HL-60 (cell line): ENCODE results near the gene TEAD4.

Experiments
- POLR2AphosphoS5 ChIP-seq: IDR thresholded peaks from 2 replicates; pipeline ENCODE4 v1.6.1; 2012; ENCODE audit warnings: low read depth
- TF ChIP-seq, protein P1 (sequence below): IDR thresholded peaks from one replicate; pipeline ENCODE4 v1.5.1; 2011; ENCODE audit warnings: low read length, control low read depth, inconsistent platforms; ENCODE audit not compliant: insufficient read depth

DNA sequence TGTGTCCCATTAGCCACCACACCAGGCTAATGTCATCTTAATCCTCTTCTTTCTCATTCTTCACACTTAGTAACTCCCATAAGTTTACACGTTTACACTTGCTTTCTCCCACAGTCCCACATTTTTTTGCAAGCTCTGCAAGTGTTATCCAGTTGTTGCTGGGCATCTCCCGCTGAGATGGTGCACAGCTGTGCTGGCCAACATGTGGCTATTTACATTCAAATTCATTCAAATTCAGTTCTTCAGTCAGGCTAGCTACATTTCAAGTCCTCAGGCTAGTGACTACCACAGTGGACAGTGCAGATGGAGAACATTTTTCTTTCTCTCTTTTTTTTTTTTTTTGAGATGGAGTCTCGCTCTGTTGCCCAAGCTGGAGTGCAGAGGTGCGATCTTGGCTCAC, 9.8 kb upstream of the TEAD4 start:
- TF ChIP-seq, protein P1, sequence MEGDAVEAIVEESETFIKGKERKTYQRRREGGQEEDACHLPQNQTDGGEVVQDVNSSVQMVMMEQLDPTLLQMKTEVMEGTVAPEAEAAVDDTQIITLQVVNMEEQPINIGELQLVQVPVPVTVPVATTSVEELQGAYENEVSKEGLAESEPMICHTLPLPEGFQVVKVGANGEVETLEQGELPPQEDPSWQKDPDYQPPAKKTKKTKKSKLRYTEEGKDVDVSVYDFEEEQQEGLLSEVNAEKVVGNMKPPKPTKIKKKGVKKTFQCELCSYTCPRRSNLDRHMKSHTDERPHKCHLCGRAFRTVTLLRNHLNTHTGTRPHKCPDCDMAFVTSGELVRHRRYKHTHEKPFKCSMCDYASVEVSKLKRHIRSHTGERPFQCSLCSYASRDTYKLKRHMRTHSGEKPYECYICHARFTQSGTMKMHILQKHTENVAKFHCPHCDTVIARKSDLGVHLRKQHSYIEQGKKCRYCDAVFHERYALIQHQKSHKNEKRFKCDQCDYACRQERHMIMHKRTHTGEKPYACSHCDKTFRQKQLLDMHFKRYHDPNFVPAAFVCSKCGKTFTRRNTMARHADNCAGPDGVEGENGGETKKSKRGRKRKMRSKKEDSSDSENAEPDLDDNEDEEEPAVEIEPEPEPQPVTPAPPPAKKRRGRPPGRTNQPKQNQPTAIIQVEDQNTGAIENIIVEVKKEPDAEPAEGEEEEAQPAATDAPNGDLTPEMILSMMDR = no peak
- no peak for TF ChIP-seq POLR2AphosphoS5
